IMR-90 (cell line): Measurements from ENCODE around the gene FLT3.

Source experiments
- BHLHE40 ChIP-seq: fragments of 150-350 bp; IDR thresholded peaks from 2 replicates; pipeline ENCODE4 v1.6.1; 2016; ENCODE audit warnings: mild to moderate bottlenecking, low read depth, low read length
- CEBPB ChIP-seq: IDR thresholded peaks from 2 replicates; pipeline ENCODE4 v1.6.1; 2012; ENCODE audit warnings: low read depth, low read length, improper control_type of control experiment
- CHD1 ChIP-seq: IDR thresholded peaks from 2 replicates; pipeline ENCODE4 v1.6.1; 2012; ENCODE audit warnings: low read depth, low read length, improper control_type of control experiment
- MAFK ChIP-seq: IDR thresholded peaks from 2 replicates; pipeline ENCODE4 v1.6.1; 2012; ENCODE audit warnings: low read depth, low read length, improper control_type of control experiment
- MXI1 ChIP-seq: IDR thresholded peaks from 2 replicates; pipeline ENCODE4 v1.6.1; 2012; ENCODE audit warnings: low read depth, mild to moderate bottlenecking, low read length, moderate library complexity, borderline replicate concordance
- POLR2A ChIP-seq: IDR thresholded peaks from 2 replicates; pipeline ENCODE4 v1.6.1; 2012; ENCODE audit warnings: mild to moderate bottlenecking, low read depth, low read length
- RAD21 ChIP-seq: IDR thresholded peaks from 2 replicates; pipeline ENCODE4 v1.6.1; 2012; ENCODE audit warnings: low read length, improper control_type of control experiment
- RCOR1 ChIP-seq: IDR thresholded peaks from 2 replicates; pipeline ENCODE4 v1.6.1; 2012; ENCODE audit warnings: mild to moderate bottlenecking, low read length, improper control_type of control experiment; ENCODE audit not compliant: insufficient replicate concordance
- SMC3 ChIP-seq: fragments of 150-350 bp; IDR thresholded peaks from 2 replicates; pipeline ENCODE4 v1.6.1; 2016; ENCODE audit warnings: low read depth, mild to moderate bottlenecking, antibody characterized with exemption, low read length, moderate library complexity
- TF ChIP-seq, protein P1 (sequence below): conservative IDR thresholded peaks from 2 replicates; pipeline ENCODE4 v1.5.1; 2012; ENCODE audit warnings: mild to moderate bottlenecking, low read depth, low read length, improper control_type of control experiment

GRCh38 chr13:27956576-27957300 is 143.6 kb downstream of the FLT3 start:
- TF ChIP-seq, protein P1, sequence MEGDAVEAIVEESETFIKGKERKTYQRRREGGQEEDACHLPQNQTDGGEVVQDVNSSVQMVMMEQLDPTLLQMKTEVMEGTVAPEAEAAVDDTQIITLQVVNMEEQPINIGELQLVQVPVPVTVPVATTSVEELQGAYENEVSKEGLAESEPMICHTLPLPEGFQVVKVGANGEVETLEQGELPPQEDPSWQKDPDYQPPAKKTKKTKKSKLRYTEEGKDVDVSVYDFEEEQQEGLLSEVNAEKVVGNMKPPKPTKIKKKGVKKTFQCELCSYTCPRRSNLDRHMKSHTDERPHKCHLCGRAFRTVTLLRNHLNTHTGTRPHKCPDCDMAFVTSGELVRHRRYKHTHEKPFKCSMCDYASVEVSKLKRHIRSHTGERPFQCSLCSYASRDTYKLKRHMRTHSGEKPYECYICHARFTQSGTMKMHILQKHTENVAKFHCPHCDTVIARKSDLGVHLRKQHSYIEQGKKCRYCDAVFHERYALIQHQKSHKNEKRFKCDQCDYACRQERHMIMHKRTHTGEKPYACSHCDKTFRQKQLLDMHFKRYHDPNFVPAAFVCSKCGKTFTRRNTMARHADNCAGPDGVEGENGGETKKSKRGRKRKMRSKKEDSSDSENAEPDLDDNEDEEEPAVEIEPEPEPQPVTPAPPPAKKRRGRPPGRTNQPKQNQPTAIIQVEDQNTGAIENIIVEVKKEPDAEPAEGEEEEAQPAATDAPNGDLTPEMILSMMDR = no peak
- TF ChIP-seq POLR2A (no peak), SMC3 (no peak), RCOR1 (no peak), MXI1 (no peak), BHLHE40 (no peak), RAD21 (no peak), CHD1 (no peak), CEBPB (no peak), MAFK (no peak)
